ENCODE measurements around the gene UCP2.

UCP2 gene

DNA sequence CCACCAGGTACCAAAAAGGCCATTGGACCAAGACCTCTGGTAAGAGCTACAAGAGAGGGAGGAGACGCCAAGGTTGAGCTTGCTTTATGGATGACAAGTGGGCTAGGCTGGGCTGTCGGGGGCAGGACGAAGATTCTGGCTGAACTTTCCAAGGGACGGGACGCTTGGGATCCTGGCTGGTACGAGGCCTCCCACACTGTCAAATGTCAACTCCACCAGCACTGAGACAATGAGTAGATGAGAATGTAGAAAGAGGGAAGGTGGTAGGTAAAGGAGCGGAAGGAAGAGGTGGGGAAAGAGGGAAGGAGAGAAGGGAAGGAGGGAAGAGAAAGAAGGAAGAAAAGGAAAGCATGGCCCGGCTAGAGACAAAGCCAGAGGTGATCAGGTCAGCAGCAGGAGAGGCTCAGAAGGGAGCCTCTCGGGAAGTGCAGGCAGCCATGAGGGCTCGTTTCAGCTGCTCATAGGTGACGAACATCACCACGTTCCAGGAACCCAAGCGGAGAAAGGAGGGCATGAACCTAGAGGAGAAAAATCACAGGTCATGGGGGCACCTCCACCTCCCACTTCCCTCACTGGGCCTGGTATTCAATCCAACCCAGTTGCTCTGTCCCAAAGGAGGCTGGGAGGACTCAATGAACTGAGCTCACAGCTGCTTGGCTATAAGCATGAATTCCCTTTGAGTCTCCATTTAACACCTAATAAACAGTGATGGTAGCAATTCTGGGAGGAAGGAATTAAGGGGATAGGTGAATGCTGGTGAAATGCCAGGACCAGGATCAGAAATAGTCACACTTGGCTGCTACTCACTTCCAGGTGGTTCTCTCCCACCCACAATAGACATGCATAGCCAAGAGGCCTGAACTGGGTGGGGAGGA, 7.8 kb downstream of the UCP2 start:
- DNase-seq: peak in 3 of 10 donors; percentile 12 to 28 (median 24)
- intact Hi-C loops (cut with DNase I): no loop called here

DNA sequence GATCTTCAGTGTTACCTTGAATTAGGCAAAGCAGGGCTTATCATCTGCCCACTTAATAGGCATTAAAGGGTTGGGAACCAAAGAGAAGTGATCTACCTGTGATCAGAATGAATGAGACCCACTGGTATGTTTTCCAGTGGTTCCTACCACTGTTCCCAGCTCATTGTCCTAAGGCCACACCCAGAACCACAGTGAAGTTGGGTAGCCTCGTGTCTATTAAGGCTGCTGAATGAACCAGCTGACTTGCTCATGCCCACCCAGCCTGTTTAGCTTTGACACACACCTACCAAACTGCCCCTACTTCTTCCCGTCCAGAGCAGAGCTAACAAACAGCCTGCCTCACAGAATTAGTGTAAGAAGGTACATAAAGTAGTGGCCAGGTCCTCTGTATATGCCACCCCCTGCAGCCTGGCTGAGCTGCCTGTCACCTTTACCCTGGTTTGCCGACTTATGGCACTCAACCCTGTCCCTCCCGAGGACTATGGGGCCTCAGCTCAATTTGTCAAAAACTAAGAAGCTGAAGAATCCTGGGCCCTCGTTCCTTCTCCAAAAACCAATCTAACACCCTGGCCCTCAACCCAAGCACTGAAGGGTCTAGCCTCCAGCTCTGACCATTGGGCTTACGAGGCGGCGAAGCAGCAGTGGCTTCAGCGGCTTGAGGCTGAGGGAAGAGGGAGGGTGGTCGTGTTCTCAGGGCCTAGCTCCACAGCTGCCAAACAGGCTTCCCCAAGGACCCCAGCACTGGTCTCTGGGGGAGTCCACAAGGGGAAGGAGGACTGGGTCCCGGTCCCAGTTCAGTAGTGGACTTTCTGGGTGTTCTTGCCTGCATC, 9.8 kb downstream of the UCP2 start:
- DNase-seq: peak in 3 of 10 donors; percentile 6 to 42 (median 29)
- intact Hi-C loops (cut with DNase I): no loop called here

DNA sequence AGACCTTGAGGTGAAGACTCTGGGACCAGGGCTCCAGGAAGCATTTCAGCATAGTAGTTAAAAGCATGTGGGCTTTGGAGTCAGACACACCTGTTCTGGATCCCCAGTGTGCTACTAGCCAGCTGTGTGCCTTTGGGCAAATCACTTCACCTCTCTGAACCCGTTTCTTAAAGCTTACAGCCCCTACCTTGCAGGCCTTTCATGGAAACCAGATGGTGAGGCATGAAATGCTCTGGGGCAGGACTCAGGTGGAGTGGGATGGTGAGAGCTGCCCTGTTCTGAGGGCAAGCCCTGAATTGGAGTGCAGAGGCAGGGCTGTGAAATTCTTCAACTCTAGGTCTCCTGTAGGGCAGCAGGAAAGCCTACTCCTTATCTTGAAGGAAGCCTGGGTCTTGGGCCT, 10.5 kb downstream of the UCP2 start:
- DNase-seq: peak in 2 of 10 donors; percentile 2 to 7
- intact Hi-C loops (cut with DNase I): no loop called here

DNA sequence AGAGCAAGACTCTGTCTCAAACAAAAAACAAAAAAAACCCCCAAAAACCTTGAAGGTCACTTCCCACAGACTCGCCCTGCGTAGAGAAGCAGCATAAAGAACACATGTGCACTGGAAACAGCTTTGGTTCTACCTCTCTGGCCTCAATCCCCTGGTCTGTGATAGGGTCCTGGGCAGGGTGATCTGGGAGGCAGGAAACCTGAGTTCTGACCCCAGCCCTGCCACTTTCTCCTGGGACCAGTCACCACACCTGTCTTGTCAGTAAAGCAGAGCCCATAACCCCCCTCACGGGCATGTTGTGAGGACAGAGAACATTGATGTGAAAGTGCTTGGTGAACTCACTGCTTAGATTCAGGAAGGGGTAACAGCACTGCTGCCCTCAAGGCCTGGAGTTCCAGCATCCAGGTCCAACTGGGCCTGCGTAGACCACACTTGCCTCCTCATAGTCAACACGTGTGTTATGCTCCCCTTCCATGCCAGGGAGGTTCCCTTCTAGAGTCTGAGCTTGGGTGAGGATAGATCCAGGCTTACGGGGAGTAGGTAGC, 11.4 kb downstream of the UCP2 start:
- intact Hi-C loops (cut with DNase I): no loop called here

DNA sequence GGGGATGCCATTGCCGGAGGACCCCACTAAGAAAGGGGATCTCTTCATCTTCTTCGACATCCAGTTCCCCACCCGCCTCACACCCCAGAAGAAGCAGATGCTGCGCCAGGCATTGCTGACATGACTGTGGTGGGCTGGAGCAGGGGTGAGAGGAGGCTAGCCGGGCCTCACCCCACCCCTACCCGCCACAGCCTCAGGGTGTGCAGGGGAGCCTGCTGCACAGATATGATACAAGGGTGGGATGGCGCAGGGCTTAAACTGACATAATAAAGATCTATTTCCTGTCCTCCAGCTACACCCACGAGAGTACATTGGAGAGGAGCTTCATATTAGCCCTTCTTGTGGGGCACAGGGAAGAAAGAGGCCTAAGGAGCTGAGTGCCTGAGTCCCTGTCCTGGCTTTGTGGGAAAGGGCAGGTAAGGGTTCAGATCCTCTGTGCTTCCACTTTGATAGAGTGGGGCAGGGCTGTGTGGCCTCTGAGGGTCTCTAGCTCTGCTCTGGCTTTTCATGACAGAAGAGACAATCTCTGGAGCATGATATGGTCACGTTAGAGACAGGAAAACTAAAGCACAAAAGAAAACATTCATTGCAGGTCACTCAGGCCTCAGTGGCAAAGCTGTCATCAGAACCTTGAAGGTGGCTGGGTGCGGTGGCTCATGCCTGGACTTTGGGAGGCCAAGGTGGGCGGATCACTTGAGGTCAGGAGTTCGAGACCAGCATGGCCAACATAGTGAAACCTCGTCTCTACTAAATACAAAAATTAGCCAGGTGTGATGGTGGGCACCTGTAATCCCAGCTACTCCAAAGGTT, 12.4 kb downstream of the UCP2 start:
- intact Hi-C loops (cut with DNase I): no loop called here

More for the DNA sequence above, 11.4 kb downstream of the UCP2 start:
- peak in 3 of 10 donors; percentile 16 to 60 (median 16) for DNase-seq

DNA sequence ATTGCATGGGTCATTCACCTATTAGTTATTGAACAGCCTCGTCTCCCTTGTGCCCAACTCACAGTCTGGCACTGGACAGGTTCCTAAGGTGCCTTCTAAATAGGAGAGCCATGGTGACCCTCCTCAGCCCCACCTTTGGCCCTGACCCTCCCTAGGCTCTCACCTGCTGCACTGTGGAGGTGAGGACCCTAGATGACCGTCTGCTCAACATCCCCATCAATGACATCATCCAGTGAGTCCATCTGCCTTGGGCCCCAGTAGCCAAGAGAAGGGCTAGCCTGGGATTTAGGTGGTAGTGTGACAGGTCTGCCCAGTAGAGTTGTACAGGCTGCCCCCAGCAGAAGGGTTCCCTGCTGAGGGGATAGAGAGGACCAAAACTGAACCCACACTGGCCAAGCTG, 13.6 kb downstream of the UCP2 start:
- intact Hi-C loops (cut with DNase I): no loop called here

More for the DNA sequence above, 12.4 kb downstream of the UCP2 start:
- DNase-seq: peak in 2 of 10 donors; percentile 31 to 62

GRCh38 chr11:73968356-73968966, 14.2 kb downstream of the UCP2 start:
- intact Hi-C loops (cut with DNase I): no loop called here
- DNase-seq: peak in 2 of 10 donors; percentile 45 to 57

More for the DNA sequence above, 13.6 kb downstream of the UCP2 start:
- DNase-seq: peak in 2 of 10 donors; percentile 31 to 41

DNA sequence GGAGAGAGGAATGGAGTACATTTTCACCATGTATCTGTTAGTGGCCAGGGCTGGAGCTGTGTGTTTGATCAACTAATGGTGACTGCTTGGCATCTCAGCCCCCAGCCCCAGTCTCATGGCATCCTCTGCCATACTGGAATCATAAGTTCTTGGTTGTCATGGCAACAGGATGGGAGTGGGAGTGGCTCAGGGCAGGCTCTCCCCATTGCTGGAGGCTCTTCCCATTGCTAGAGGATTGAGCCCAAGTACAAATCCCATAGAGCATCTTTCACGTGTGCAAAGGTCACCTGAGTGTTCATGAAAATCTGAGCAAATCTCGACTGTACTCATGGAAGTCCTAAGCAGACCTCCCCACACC, 16.9 kb downstream of the UCP2 start:
- intact Hi-C loops (cut with DNase I): no loop called here
- DNase-seq: no peak

DNA sequence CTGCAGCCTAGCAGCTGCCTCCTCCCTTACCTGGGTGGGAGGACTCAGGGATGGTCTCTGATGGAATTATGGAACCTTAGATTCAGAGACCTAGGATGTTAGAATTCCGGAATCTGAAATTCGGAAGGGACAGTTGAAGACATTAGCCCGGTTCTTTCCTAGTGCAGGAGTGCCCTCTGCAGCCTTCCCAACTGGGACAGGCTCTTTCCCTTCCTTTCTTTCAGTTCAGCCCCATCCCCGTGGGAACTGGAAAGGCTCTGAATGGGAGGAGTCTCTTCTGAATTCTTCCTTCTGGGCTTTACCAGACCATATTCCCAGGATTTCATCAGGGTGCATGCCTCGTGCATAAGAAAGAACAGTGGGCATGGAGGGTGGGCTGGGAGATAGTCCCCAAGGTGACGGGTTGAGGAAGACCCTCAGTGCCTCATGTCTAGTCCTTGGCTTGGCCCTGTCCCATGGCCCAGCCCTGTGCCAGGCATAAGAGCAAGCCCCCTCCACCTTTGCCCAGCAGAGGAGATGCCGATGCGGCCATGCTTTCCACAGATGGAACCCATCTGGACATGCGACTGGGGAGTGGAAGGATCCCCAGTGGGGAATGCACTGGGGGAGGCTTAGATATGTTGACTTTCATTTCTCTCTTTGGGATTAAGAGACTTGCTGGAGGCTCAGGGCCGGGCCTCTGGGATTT, 17.4 kb downstream of the UCP2 start:
- DNase-seq: peak in 2 of 10 donors; percentile 25 to 56
- intact Hi-C loops (cut with DNase I): no loop called here

DNA sequence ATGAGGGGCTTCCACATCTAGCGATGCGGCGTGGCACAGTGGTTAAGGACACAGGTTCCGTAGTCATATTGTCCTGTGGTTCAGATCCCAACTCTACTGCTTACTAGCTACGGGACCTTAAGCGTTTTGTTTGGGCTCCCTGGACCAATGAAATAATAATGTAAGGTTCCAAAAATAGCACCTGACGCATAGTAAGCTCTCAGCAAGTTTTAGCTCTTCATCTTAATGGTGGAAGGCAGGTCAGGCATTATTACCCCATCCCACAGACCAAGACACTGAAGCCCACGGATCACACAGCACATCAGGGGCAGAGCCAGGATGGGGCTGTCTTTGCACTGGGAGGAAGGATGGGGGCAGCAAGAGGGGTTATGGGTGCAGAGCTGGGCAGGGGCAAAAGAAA, 18.8 kb downstream of the UCP2 start:
- intact Hi-C loops (cut with DNase I): loop anchor here (5.0 kb wide), 2 partner anchors 128 to 483 kb away; no protein-coding TSS in a partner anchor
- peak in 2 of 10 donors; percentile 7 to 56 for DNase-seq

- intact Hi-C loops (cut with DNase I): loop anchor here (5.0 kb wide), 2 partner anchors 130 to 485 kb away; no protein-coding TSS in a partner anchor
Observed at GRCh38 chr11:73962101-73962705, 20.4 kb downstream of the UCP2 start.

DNA sequence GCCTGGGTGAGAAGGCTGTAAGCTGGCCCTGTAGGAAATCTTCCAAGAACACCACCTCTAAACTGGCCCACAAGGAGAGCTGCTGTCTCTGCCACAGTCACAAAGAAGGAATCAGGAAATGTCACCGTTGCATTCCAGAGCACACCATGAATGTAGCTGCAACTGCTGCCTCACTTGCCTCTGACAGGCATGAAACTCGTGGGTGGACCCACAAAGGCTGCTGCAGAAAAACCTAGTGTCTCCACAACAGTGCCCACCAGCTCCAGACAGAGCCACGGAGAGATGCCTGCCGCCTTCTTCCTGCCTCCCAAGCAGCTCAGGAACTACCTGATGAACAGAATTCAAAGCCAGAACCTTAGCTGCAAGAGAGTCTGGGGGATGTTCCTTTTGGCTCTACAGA, 21.3 kb downstream of the UCP2 start:
- intact Hi-C loops (cut with DNase I): loop anchor here (5.0 kb wide), 2 partner anchors 131 to 486 kb away; no protein-coding TSS in a partner anchor
- DNase-seq: peak in 6 of 10 donors; percentile 29 to 87 (median 71)

More at GRCh38 chr11:73962101-73962705, 20.4 kb downstream of the UCP2 start:
- DNase-seq: peak in 2 of 10 donors; percentile 33 to 43

- intact Hi-C loops (cut with DNase I): no loop called here
- peak in 2 of 10 donors; percentile 54 to 75 for DNase-seq
Observed at GRCh38 chr11:73958521-73959141, 24.0 kb downstream of the UCP2 start.

GRCh38 chr11:73957654-73958361, 24.8 kb downstream of the UCP2 start:
- peak in 2 of 10 donors; percentile 65 to 75 for DNase-seq
- intact Hi-C loops (cut with DNase I): no loop called here

GRCh38 chr11:73956876-73957653, 25.6 kb downstream of the UCP2 start:
- intact Hi-C loops (cut with DNase I): no loop called here

GRCh38 chr11:73951797-73952196, 30.8 kb downstream of the UCP2 start:
- DNase-seq: peak in 1 of 10 donors; percentile 5
- intact Hi-C loops (cut with DNase I): no loop called here

More at GRCh38 chr11:73956876-73957653, 25.6 kb downstream of the UCP2 start:
- peak in 2 of 10 donors; percentile 60 to 67 for DNase-seq

Data from posterior cingulate gyrus (tissue), 11 donors.